Stimulated activated CD4-positive, alpha-beta T cell treated with anti-CD3 and anti-CD28 coated beads, Interleukin-4, amount 100 ng/mL, for 24 hours (primary cell): Measurements from ENCODE around the gene APLF.
"Not testable (repeated sequence)": the region's sequence is repeated elsewhere in the genome, so short reads cannot be mapped to it uniquely, and the experiment has no call there.

Experiments
- DNase-seq: peaks from one replicate; pipeline ENCODE4 v3.0.0-alpha.2; 2020

The APLF gene

DNA sequence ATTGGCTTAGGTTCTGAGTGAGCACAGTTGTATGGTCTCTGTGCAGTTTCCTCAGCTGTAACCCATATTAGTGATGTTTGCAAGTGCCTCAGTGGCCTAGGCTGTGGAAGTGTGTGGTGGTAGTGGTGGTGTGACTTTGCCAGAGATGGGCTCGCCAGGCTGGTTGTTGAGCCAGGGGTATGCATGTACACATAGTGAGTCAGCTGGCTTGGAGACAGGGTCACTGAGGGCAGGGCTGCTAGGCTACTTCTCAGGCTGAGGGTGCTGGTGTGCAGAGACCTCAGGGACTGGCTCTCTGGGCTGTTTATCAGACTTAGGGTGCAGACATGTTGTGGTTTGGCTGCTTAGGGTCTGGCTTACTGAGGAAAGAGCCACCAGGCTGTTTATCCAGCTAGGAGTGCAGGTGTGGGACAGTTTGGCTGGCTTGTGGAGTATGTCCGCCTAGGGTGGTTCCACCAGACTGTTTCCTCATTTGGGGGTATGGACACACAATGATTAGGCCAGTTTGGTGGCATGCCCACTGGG is 15.0 kb downstream of the APLF start:
- no peak for DNase-seq

GRCh38 chr2:68483011-68483410 is 15.6 kb downstream of the APLF start:
- DNase-seq: no peak

DNA sequence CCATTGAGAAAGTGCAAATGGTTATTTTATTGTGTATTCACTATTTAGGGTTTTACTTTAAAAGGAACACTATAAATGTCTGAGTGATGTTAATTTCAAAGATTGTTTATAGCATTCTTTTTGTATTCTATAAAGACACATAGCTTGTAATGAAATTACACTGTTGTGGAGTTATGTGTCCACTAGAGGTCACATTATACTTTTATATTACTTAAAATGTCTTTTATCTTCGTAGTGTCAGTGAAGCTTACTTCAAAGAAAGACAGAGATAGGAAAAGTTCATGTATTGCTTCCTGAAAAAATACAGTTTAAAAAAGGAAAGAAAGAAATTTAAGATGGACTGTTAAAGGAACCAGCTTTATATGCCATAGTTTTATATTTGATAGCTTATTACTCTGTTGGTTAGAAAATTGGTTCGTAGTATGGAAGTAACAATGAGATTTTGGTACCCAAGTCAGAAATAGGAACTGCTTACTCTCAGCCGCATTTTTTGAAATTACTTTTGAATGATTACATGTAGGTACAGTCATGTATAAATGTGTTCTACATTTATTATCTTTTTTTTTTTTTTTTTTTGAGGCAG is 20.5 kb downstream of the APLF start:
- no peak for DNase-seq

DNA sequence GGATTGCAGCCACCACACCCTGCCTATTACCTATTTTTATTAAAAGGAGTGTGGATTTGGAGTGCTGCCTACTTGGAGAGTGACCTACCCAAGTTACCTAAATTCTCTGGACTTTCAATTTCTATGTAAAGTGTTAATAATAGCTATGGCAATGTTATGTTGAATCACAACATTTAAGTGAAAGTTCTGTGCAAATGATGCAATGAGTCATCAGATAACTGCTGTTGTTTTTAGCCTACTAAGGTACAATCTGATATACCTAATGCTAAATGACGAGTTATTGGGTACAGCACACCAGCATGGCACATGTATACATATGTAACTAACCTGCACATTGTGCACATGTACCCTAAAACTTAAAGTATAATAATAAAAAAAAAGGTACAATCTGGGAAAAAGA is 21.2 kb downstream of the APLF start:
- not testable (repeated sequence) for DNase-seq

DNA sequence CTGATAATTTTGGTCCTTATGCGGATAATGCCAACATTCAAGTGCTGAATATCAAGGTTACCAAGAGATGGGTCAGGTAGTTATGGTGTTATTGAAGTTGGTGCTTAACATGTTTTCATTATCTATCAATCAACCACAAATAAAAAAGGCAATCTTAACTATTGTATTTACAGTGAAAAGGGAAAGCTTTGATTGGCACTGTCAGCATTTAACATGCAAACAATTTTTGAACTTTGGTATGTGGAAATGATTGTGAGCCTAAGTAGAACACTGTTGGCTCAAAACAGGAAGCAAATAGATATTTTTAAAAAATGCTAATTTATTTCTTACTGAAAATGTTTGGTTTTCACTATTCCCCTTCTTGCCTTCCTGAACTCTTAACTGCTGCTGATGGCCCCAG is 21.9 kb downstream of the APLF start:
- no peak for DNase-seq

- DNase-seq: no peak
Observed at GRCh38 chr2:68491582-68491981, 24.2 kb downstream of the APLF start.

- DNase-seq: no peak
Observed at GRCh38 chr2:68499133-68499532, 31.7 kb downstream of the APLF start.

DNA sequence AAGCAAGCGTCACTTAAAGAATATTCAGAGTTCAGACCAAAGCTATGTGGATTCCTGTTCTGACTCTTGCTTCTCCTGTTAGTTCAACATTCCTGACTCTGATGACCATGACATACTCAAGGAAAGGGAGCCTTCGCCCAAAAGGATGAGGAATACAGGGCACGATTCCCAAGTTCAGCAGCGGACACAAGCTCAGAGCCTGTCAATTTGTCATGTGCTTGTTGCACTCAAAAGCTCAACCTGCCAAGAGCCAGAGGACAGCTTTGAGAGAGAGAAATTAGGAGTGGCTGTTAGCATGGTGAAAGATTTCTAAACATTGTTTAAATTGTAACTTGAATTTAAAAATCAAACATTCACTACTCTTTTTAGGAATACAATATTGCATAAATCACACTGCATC is 33.3 kb downstream of the APLF start:
- no peak for DNase-seq

- DNase-seq: no peak
Observed at GRCh38 chr2:68501768-68502167, 34.4 kb downstream of the APLF start.

DNA sequence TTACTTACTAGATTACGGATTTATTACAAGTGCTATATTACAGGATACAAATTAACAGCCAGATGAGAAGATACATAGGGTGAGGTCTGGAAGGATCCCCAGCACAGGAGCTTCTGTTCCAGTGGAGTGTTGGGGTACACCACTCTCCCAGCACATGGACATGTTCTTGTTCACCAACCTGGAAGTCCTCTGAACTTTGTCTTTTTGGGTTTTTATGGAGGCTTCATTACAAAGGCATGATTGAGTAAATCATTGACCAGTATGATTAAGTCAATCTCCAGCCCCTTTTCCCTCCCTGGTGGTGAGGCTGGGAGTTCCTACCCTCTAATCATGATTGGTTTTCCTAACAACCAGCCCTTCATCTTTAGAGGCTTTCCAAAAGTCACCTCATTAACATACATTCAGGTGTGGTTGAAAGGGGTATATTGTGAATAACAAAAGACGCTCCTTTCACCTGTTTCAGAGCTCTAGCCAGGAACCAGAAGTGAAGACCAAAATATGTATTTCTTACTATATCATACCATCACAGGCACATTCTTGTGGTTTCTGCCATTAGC is 38.3 kb downstream of the APLF start:
- no peak for DNase-seq

DNA sequence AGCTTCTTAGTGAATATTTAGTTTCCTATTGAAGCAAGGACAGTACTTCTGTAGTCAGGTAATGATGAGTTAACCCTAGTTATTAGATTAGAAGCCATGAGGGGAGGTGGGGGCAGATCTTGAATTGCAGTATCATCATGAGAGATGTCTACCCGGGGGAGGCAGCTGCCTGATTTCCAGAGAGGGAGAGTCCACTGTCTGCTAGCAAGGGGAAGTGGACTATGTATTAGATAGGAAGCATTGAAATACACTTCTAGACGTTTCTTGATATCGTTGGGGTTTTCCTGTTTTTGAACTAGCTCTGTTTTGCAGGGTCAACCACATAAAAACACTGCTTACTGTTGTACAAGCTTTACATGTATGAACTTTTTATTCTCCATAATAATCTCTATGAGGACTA is 38.8 kb downstream of the APLF start:
- DNase-seq: no peak

GRCh38 chr2:68512326-68512725 is 44.9 kb downstream of the APLF start:
- DNase-seq: no peak

DNA sequence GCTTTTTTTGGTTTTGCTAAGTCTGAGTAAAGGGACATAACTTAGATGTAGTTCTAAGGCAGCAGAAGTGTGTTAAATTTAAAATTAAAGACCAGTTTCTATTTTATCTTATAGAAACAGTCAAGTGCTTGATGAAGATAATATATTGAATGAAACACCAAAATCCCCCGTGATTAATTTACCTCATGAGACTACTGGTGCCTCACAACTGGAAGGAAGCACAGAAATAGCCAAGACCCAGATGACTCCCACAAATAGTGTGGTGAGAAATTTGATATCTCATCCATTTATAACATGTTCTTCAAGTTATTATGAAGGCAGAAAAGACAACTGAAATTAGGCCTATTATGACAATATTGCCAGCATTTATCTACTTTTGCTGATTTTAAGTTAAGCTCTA is 45.6 kb downstream of the APLF start:
- no peak for DNase-seq

DNA sequence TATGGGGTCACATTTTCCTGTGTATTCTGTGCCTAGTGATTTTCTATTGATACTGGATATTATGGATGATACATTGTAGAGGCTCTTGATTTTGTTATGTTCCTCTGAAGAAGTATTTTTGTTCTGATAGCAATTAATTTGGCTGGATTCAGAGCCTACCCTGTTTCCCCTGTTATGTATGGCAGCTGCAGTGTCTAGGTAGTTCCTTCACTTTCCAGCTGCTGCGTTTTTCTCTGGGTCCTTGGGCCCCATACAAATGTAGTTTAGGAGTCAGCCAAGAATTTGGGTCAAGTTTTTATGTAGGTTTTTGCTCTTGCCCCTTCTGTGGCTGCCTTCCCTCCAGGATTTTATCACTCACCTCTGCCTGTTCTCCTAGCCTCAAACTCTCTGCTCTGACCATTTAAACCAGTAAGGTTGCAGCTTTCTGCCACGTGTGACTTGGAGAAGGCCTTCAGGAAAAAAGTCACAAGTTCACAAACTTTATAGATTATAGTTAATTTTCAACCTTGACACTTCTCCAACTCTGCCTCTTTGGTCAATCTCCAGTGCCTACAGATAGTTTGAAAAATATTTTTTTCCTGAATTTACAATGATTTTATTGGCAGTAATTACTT is 47.0 kb downstream of the APLF start:
- DNase-seq: no peak

DNA sequence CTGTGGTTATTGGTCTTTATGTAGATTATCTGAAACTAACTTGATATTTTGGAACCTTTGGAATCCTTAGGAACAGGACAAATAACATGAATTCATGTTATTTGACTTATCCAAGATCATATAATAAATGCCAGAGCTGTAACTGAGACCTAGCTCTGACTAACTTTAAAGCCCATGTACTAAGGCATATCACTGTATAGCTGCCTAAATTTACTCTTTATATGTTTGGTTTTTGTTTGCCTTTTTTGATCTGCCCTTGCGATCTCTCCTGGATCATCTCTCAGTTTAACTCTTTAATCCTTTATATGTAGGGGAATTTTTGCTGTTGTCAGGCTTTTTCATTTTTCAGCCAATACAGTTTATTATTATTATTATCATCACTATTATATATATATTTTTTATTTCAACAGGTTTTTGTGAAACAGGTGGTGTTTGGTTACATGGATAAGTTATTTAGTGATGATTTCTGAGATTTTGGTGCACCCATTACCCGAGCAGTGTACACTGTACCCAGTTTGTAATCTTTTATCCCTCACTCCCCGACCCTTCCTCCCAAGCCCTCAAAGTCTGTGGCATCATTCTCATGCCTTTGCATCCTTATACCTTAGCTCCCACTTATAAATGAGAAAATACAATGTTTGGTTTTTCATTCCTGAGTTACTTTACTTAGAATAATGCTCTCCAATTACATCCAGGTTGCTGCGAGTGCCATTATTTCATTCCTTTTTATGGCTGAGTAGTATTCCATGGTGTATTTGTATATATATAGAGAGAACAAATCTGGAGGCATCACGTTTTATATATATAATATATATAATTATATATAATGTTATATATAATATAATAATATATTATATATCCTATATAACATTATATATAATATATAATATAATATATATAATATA is 48.9 kb downstream of the APLF start:
- no peak for DNase-seq

DNA sequence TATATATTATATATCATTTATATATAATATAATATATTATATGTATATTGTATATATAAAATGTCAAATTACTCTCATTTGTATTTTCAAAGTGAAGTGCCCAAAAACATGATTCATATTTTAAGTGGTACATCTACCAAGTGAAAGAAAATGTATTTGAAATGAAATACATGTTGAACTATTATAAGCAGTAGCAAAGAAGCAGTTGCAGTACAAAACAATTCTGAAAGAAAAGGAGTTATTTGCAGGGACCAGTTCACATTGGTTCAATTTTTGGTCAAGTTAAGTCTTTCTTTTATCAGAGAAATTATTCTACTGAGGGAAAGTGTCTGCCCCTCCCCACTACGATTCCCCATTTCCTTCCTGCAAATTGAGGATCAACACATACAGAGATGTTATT is 51.9 kb downstream of the APLF start:
- DNase-seq: no peak

DNA sequence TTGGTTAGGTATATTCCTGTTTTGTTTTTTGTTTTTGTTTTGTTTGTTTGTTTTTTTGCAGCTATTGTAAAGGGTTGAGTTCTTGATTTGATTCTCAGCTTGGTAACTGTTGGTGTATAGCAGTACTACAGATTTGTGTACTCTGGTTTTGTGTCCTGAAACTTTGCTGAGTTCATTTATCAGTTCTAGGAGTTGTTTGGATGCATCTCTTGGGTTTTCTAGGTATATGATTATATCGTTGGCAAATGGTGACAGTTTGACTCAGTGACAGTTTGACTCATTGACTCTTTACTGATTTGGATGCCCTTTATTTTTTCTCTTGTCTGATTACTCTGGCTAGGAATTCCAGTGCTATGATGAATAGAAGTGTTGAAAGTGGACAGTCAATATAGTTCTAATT is 53.7 kb downstream of the APLF start:
- DNase-seq: no peak

DNA sequence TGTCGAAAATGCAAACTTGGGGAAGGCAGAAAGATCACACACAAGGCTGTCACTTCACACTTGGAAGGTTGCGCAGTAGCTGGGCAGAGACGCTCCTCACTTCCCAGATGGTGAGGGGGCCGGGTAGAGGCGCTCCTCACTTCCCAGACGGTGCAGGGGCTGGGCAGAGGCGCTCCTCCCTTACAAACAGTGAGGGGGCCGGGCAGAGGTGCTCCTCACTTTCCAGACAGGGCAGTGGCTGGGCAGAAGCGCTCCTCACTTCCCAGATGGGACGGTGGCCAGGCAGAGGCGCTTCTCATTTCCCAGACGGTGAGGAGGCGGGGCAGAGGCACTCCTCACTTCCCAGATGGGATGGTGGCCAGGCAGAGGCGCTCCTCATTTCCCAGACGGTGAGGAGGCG is 59.6 kb downstream of the APLF start:
- DNase-seq: not testable (repeated sequence)

DNA sequence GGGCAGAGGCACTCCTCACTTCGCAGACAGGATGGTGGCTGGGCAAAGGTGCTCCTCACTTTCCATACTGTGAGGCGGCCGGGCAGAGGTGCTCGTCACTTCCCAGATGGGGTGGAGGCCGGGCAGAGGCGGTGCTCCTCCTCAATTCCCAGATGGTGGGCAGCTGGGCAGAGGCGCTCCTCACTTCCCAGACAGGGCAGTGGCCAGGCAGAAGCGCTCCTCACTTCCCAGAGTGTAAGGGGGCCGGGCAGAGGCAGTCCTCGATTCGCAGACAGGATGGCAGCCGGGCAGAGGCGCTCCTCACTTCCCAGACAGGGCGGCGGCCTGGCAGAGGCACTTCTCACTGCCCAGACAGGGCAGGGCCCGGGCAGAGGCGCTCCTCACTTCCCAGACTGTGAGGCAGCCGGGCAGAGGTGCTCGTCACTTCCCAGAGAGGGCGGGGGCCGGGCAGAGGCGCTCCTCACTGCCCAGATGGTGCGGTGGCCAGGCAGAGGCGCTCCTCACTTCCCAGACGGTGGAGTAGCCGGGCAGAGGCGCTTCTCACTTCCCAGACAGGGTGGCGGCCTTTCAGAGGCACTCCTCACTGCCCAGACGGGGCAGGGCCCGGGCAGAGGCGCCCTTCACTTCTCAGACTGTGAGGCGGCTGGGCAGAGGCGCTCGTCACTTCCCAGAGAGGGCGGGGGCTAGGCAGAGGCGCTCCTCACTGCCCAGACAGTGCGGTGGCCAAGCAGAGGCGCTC is 60.1 kb downstream of the APLF start:
- DNase-seq: not testable (repeated sequence)

DNA sequence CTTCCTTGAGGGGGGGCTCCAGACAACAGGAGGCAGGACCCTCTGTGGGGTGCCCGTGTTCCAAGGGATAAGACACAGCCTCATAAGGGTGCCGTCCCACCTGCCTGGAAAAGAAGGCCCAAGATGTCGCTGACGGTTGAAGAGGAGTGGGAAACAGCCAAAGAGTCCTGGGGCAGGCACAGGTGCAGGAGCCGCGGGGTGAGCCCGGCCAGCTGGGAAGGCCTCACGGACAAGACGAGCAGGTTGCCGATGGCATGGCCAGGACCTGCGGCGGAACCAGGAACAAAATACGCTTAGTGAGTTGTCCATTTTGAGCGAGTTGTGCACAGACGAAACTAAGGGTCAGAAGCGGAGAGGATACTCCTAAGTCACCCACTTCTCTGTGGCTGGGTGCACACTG is 61.8 kb downstream of the APLF start:
- DNase-seq: not testable (repeated sequence)

- DNase-seq: not testable (repeated sequence)
Observed at GRCh38 chr2:68529651-68530050, 62.3 kb downstream of the APLF start.

GRCh38 chr2:68536000-68536399 is 68.6 kb downstream of the APLF start:
- no peak for DNase-seq

- DNase-seq: no peak
Observed at GRCh38 chr2:68537011-68537410, 69.6 kb downstream of the APLF start.
